ENCODE data around the gene ILF2.

- TF ChIP-seq CTCF (IDR thresholded peaks at IDR 0.05; ENCODE audit: insufficient read depth, low read depth, low read length) (no peak), EZH2 (IDR thresholded peaks at IDR 0.05; ENCODE audit: insufficient read depth, low read length) (no peak)
These were observed 18.0 kb upstream of the ILF2 start for GRCh38 chr1:153688736-153689328.
